ENCODE results near the gene LZIC.

DNA sequence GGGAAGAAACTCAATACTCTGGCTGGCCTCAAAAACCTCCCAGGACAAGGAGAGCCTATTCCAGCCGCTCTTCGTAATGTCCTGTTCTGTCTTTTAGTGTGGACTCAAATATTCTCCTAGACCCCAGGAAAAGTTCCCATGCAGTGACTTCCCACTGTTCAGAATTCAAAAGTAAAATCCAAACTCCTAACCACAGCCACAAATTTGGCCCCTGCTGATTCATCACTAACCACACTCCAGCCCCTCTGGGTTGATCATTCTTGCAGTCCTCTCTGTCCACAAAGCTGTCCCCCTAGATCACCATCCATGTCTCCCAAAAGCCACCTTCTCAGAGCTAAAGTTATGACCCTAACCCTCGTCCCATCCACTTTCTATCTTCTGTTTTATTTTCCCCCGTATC lies 38.2 kb downstream of the LZIC start:
- TF ChIP-seq CTCF (IDR thresholded peaks at IDR 0.05) (no peak), ESRRA (IDR thresholded peaks at IDR 0.05; ENCODE audit: borderline replicate concordance, low read length) (no peak), RFX5 (IDR thresholded peaks at IDR 0.05) (no peak), POLR2A (IDR thresholded peaks at IDR 0.05; ENCODE audit: low read length) (no peak), RNF2 (IDR thresholded peaks at IDR 0.05; ENCODE audit: borderline replicate concordance, low read depth) (no peak), JUN (IDR thresholded peaks at IDR 0.05) (no peak), RCOR1 (IDR thresholded peaks at IDR 0.05; ENCODE audit: low read depth, low read length) (no peak), ZSCAN20 (CRISPR knock-in tag; IDR thresholded peaks at IDR 0.05) (no peak), PHF8 (IDR thresholded peaks at IDR 0.05; ENCODE audit: borderline replicate concordance, low read depth) (no peak), CEBPB (IDR thresholded peaks at IDR 0.05) (no peak), JUNB (IDR thresholded peaks at IDR 0.05) (no peak)
- TF ChIP-seq, protein P1, sequence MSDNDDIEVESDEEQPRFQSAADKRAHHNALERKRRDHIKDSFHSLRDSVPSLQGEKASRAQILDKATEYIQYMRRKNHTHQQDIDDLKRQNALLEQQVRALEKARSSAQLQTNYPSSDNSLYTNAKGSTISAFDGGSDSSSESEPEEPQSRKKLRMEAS (IDR thresholded peaks at IDR 0.05), result no peak
- TF ChIP-seq, protein P2, sequence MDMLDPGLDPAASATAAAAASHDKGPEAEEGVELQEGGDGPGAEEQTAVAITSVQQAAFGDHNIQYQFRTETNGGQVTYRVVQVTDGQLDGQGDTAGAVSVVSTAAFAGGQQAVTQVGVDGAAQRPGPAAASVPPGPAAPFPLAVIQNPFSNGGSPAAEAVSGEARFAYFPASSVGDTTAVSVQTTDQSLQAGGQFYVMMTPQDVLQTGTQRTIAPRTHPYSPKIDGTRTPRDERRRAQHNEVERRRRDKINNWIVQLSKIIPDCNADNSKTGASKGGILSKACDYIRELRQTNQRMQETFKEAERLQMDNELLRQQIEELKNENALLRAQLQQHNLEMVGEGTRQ (IDR thresholded peaks at IDR 0.05), result no peak

All from A549 (cell line).